ENCODE measurements around the gene ERG.

Gene ERG

GRCh38 chr21:38413958-38414548 is 84.2 kb downstream of the ERG start:
- FAIRE-seq (no peak), DNase-seq (ENCODE audit: insufficient read length, low spot score) (no peak)
- TF ChIP-seq POLR2A (IDR thresholded peaks at IDR 0.05; ENCODE audit: low read depth, low read length) = no peak
- no peak for TF ChIP-seq POLR2AphosphoS5 (IDR thresholded peaks at IDR 0.05; ENCODE audit: low read depth, low read length)
- TF ChIP-seq SPI1 (IDR thresholded peaks at IDR 0.05; ENCODE audit: low read depth, low read length) = no peak
- TF ChIP-seq PAX5 (IDR thresholded peaks at IDR 0.05; ENCODE audit: insufficient read depth, low read length, severe bottlenecking) = no peak
- no peak for TF ChIP-seq TAF1 (IDR thresholded peaks at IDR 0.05; ENCODE audit: low read depth, low read length)
- TF ChIP-seq POU2F2 (IDR thresholded peaks at IDR 0.05; ENCODE audit: low read depth, low read length) = no peak

GRCh38 chr21:38410466-38410865 is 87.8 kb downstream of the ERG start:
- no peak for FAIRE-seq
- no peak for DNase-seq (ENCODE audit: insufficient read length, low spot score)
- no peak for TF ChIP-seq POLR2AphosphoS5 (IDR thresholded peaks at IDR 0.05; ENCODE audit: low read depth, low read length)
- TF ChIP-seq TAF1 (IDR thresholded peaks at IDR 0.05; ENCODE audit: low read depth, low read length) = no peak
- TF ChIP-seq SPI1 (IDR thresholded peaks at IDR 0.05; ENCODE audit: low read depth, low read length) = no peak
- no peak for TF ChIP-seq POLR2A (IDR thresholded peaks at IDR 0.05; ENCODE audit: low read depth, low read length)
- no peak for TF ChIP-seq POU2F2 (IDR thresholded peaks at IDR 0.05; ENCODE audit: low read depth, low read length)
- TF ChIP-seq PAX5 (IDR thresholded peaks at IDR 0.05; ENCODE audit: insufficient read depth, low read length, severe bottlenecking) = no peak

GRCh38 chr21:38409907-38410306 is 88.4 kb downstream of the ERG start:
- FAIRE-seq (no peak), DNase-seq (ENCODE audit: insufficient read length, low spot score) (no peak)
- TF ChIP-seq PAX5 (IDR thresholded peaks at IDR 0.05; ENCODE audit: insufficient read depth, low read length, severe bottlenecking) (no peak), POLR2A (IDR thresholded peaks at IDR 0.05; ENCODE audit: low read depth, low read length) (no peak), POLR2AphosphoS5 (IDR thresholded peaks at IDR 0.05; ENCODE audit: low read depth, low read length) (no peak), TAF1 (IDR thresholded peaks at IDR 0.05; ENCODE audit: low read depth, low read length) (no peak), SPI1 (IDR thresholded peaks at IDR 0.05; ENCODE audit: low read depth, low read length) (no peak), POU2F2 (IDR thresholded peaks at IDR 0.05; ENCODE audit: low read depth, low read length) (no peak)

GRCh38 chr21:38404177-38404576 is 94.1 kb downstream of the ERG start:
- FAIRE-seq = no peak
- TF ChIP-seq TAF1 (IDR thresholded peaks at IDR 0.05; ENCODE audit: low read depth, low read length) (no peak), POLR2AphosphoS5 (IDR thresholded peaks at IDR 0.05; ENCODE audit: low read depth, low read length) (no peak), SPI1 (IDR thresholded peaks at IDR 0.05; ENCODE audit: low read depth, low read length) (no peak), POU2F2 (IDR thresholded peaks at IDR 0.05; ENCODE audit: low read depth, low read length) (no peak), POLR2A (IDR thresholded peaks at IDR 0.05; ENCODE audit: low read depth, low read length) (no peak), PAX5 (IDR thresholded peaks at IDR 0.05; ENCODE audit: insufficient read depth, low read length, severe bottlenecking) (no peak)
- DNase-seq (ENCODE audit: insufficient read length, low spot score) = no peak

- DNase-seq (ENCODE audit: insufficient read length, low spot score) (no peak), FAIRE-seq (no peak)
- no peak for TF ChIP-seq PAX5 (IDR thresholded peaks at IDR 0.05; ENCODE audit: insufficient read depth, low read length, severe bottlenecking)
- TF ChIP-seq POLR2AphosphoS5 (IDR thresholded peaks at IDR 0.05; ENCODE audit: low read depth, low read length) = no peak
- no peak for TF ChIP-seq POLR2A (IDR thresholded peaks at IDR 0.05; ENCODE audit: low read depth, low read length)
- TF ChIP-seq SPI1 (IDR thresholded peaks at IDR 0.05; ENCODE audit: low read depth, low read length) = no peak
- TF ChIP-seq TAF1 (IDR thresholded peaks at IDR 0.05; ENCODE audit: low read depth, low read length) = no peak
- TF ChIP-seq POU2F2 (IDR thresholded peaks at IDR 0.05; ENCODE audit: low read depth, low read length) = no peak
These were observed 95.5 kb downstream of the ERG start for GRCh38 chr21:38402795-38403194.

- no peak for TF ChIP-seq PAX5 (IDR thresholded peaks at IDR 0.05; ENCODE audit: insufficient read depth, low read length, severe bottlenecking)
- TF ChIP-seq TAF1 (IDR thresholded peaks at IDR 0.05; ENCODE audit: low read depth, low read length) = no peak
- TF ChIP-seq POU2F2 (IDR thresholded peaks at IDR 0.05; ENCODE audit: low read depth, low read length) = no peak
- TF ChIP-seq SPI1 (IDR thresholded peaks at IDR 0.05; ENCODE audit: low read depth, low read length) = no peak
- no peak for TF ChIP-seq POLR2A (IDR thresholded peaks at IDR 0.05; ENCODE audit: low read depth, low read length)
- no peak for TF ChIP-seq POLR2AphosphoS5 (IDR thresholded peaks at IDR 0.05; ENCODE audit: low read depth, low read length)
- DNase-seq (ENCODE audit: insufficient read length, low spot score) (no peak), FAIRE-seq (no peak)
These were observed 96.0 kb downstream of the ERG start for GRCh38 chr21:38402291-38402690.

GRCh38 chr21:38401191-38401926 is 96.9 kb downstream of the ERG start:
- no peak for FAIRE-seq
- DNase-seq (ENCODE audit: insufficient read length, low spot score) = no peak
- TF ChIP-seq POLR2AphosphoS5 (IDR thresholded peaks at IDR 0.05; ENCODE audit: low read depth, low read length) = no peak
- TF ChIP-seq POLR2A (IDR thresholded peaks at IDR 0.05; ENCODE audit: low read depth, low read length) = no peak
- TF ChIP-seq PAX5 (IDR thresholded peaks at IDR 0.05; ENCODE audit: insufficient read depth, low read length, severe bottlenecking) = no peak
- TF ChIP-seq SPI1 (IDR thresholded peaks at IDR 0.05; ENCODE audit: low read depth, low read length) = no peak
- no peak for TF ChIP-seq POU2F2 (IDR thresholded peaks at IDR 0.05; ENCODE audit: low read depth, low read length)
- no peak for TF ChIP-seq TAF1 (IDR thresholded peaks at IDR 0.05; ENCODE audit: low read depth, low read length)

DNA sequence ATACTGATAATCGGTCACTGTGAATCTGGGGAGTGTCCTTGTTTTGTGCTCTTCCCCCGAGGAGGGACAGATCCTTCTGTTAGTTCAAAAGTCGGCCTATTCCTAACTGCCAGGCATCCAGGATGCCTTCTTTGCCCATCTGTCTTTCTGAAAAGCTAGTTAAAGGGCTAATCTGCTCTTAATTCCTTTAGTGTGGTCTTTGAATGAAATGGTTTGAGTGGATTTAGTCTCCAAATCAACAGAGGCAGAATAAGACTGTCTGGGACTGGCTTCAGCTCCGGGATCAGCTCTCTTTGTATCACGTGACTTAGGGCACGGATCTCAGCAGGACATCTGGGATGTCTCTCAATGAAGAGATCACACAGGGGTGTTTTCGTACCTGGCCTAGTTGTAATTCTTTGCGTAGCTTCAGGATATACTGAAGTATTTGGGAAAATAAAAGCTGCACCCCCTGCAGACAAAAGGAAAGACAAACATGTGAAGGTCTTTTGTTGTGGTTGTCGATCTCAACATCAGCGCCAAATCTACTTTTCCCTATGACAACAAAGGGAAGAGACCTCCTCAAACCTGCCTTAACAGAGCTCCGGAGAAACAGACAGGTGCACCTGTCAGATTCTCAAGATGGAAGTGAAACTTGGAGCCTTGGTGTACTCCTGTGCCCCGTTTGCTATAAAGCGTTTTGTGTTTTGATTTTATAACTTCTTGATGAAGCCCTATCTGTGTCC is 97.9 kb downstream of the ERG start:
- no peak for DNase-seq (ENCODE audit: insufficient read length, low spot score)
- no peak for FAIRE-seq
- TF ChIP-seq PAX5 (IDR thresholded peaks at IDR 0.05; ENCODE audit: insufficient read depth, low read length, severe bottlenecking) (no peak), POLR2AphosphoS5 (IDR thresholded peaks at IDR 0.05; ENCODE audit: low read depth, low read length) (no peak), SPI1 (IDR thresholded peaks at IDR 0.05; ENCODE audit: low read depth, low read length) (no peak)

DNA sequence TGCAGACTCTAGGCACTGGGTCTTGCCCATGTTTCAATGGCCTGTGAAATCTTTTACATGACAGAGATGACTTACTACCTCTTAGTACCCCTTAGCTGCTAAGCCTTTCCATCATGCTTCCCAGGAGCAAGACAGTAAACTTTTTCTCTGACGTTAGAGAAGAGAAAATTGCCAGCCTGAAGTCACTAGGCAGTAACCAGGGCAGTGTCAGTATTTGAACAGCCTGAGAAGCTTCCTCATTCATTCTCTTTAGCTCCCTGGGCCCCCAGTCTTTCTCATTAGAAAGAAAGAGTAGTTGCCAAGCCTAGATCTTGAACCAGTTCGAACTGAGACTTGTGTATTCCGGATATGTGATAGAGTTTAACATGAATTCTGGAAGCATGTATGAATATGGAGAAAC is 99.2 kb downstream of the ERG start:
- FAIRE-seq (no peak), DNase-seq (ENCODE audit: insufficient read length, low spot score) (no peak)
- TF ChIP-seq SPI1 (IDR thresholded peaks at IDR 0.05; ENCODE audit: low read depth, low read length) (no peak), POU2F2 (IDR thresholded peaks at IDR 0.05; ENCODE audit: low read depth, low read length) (no peak), POLR2AphosphoS5 (IDR thresholded peaks at IDR 0.05; ENCODE audit: low read depth, low read length) (no peak), TAF1 (IDR thresholded peaks at IDR 0.05; ENCODE audit: low read depth, low read length) (no peak), POLR2A (IDR thresholded peaks at IDR 0.05; ENCODE audit: low read depth, low read length) (no peak), PAX5 (IDR thresholded peaks at IDR 0.05; ENCODE audit: insufficient read depth, low read length, severe bottlenecking) (no peak)
